ENCODE results near the gene PACS2.

Gene PACS2

GRCh38 chr14:105420101-105420973, 105.8 kb downstream of the PACS2 start:
- no peak for DNase-seq (ENCODE audit: low read depth, low spot score)

- no peak for DNase-seq (ENCODE audit: low read depth, low spot score)
Measured at GRCh38 chr14:105420974-105421674, 106.6 kb downstream of the PACS2 start.

GRCh38 chr14:105421723-105422615, 107.4 kb downstream of the PACS2 start:
- no peak for DNase-seq (ENCODE audit: low read depth, low spot score)

GRCh38 chr14:105422695-105423487, 108.3 kb downstream of the PACS2 start:
- no peak for DNase-seq (ENCODE audit: low read depth, low spot score)

GRCh38 chr14:105423488-105424195, 109.1 kb downstream of the PACS2 start:
- DNase-seq (ENCODE audit: low read depth, low spot score): no peak

GRCh38 chr14:105424861-105425260, 110.3 kb downstream of the PACS2 start:
- no peak for DNase-seq (ENCODE audit: low read depth, low spot score)

GRCh38 chr14:105425823-105426247, 111.3 kb downstream of the PACS2 start:
- no peak for DNase-seq (ENCODE audit: low read depth, low spot score)

- no peak for DNase-seq (ENCODE audit: low read depth, low spot score)
Measured at GRCh38 chr14:105426416-105427130, 112.0 kb downstream of the PACS2 start.

- DNase-seq (ENCODE audit: low read depth, low spot score): no peak
Measured at GRCh38 chr14:105427412-105427811, 112.9 kb downstream of the PACS2 start.

GRCh38 chr14:105427936-105428485, 113.5 kb downstream of the PACS2 start:
- DNase-seq (ENCODE audit: low read depth, low spot score): no peak

- DNase-seq (ENCODE audit: low read depth, low spot score): no peak
Measured at GRCh38 chr14:105430042-105430441, 115.5 kb downstream of the PACS2 start.

GRCh38 chr14:105430565-105430964, 116.0 kb downstream of the PACS2 start:
- peak; percentile 77 for DNase-seq (ENCODE audit: low read depth, low spot score)

- DNase-seq (ENCODE audit: low read depth, low spot score): no peak
Measured at GRCh38 chr14:105431256-105431655, 116.7 kb downstream of the PACS2 start.

- no peak for DNase-seq (ENCODE audit: low read depth, low spot score)
Measured at GRCh38 chr14:105432657-105433056, 118.1 kb downstream of the PACS2 start.

GRCh38 chr14:105433161-105433605, 118.6 kb downstream of the PACS2 start:
- no peak for DNase-seq (ENCODE audit: low read depth, low spot score)

- no peak for DNase-seq (ENCODE audit: low read depth, low spot score)
Measured at GRCh38 chr14:105436402-105436801, 121.9 kb downstream of the PACS2 start.

GRCh38 chr14:105436891-105437722, 122.6 kb downstream of the PACS2 start:
- DNase-seq (ENCODE audit: low read depth, low spot score): no peak

- no peak for DNase-seq (ENCODE audit: low read depth, low spot score)
Measured at GRCh38 chr14:105437723-105438500, 123.4 kb downstream of the PACS2 start.
